DMS53 treated with DMSO at 0.1 percent for 48 hours (cell line): ENCODE results near the gene RC3H1.
"Not testable (repeated sequence)": the region's sequence is repeated elsewhere in the genome, so short reads cannot be mapped to it uniquely, and the experiment has no call there.

Experiments used
- DNase-seq: peaks from one replicate; lab custom pipeline; 2025; ENCODE audit not compliant: unreplicated experiment; lab: John Stamatoyannopoulos, UW

Gene RC3H1

DNA sequence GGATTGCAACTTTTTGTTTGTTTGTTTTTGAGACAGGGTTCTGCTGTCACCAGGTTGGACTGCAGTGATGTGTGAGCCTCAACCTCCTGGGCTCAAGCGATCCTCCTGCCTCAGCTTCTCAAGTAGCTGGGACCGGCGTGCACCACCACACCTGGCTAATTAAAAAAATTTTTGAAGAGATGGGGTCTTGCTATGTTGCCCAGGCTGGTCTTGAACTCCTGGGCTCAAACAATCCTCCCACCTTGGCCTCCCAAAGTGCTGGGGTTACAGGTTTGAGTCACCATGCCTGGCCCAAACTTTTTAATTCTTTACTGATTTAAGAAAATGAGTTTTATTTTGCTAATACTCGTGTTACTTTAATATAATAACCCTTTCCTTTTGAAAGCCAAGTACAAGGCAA is 73.6 kb downstream of the RC3H1 start:
- no peak for DNase-seq

DNA sequence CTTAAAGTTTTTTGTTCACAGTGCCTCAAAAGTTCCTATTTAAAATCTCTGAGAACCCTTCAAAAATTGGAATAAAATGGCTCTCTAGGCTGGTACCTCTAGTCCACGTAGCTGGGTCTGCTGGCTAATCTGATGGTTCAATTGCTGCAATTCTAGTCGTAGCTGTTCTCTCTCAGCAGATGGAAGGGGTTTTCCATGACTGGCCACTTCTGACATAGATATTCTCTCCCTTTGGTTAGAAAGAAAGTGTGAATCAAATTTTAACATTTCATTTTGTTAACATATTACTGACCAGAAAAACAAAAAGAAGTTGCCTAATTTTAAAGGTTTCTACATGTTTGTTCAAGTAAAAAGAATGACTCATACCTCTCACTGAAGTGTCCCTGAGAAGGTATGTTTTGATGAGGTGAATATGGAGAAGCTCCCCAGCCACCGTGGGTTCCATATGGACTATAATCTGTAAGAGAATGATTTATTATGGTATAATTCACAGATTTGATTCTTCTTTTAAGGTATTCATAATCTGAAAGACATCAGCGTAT is 75.7 kb downstream of the RC3H1 start:
- DNase-seq = no peak

DNA sequence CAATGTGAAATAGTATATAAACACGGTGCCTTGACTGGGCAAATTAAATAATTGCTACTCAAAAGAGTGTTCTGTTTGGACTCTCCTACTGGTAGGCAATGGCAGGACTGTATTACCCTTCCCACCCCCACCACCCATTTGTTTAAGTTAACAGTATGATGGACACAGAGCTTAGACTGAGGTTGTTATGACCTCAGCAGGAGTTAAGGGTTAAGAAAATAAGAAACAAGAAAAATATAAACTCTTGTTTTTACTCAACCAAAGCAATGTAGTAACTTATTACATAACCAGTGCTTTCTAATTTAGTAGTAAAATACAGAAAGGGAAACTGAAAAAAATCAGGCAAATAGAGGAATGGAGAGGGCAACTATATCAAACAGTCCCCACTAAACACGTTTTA is 85.1 kb downstream of the RC3H1 start:
- DNase-seq = no peak

DNA sequence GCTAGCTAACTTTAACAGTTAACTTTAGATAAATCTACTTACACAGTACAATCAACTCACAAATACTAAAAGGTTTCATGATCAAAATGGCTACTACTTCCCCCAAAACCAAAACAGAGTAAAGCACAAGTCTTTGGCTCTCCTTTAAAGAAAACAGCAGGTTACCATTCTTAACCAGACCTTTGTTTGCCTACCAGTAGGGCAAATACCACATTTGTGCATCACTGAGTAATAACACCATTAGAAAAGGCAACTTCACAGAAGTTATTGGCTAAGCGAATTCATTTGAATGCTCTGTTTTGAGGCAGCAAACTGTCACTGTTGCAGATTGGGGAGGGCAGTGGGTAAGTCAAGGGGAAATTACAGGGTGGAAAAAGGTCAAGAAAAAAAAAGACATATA is 87.7 kb downstream of the RC3H1 start:
- DNase-seq = no peak

DNA sequence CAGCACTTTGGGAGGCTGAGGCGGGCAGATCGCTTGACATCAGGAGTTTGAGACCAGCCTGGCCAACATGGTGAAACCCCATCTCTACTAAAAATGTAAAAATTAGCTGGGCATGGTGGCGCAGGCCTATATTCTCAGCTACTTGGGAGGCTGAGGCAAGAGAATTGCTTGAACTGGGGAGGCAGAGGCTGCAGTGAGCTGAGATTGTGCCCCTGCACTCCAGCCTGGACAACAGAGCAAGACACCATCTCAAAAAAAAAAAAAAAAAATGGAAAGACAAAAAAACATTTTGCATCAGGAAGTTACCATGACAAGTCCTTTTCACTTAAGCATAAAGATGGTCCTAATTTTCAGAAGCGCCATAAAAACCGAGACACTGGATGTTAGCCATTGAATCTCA is 91.6 kb downstream of the RC3H1 start:
- DNase-seq = not testable (repeated sequence)

DNA sequence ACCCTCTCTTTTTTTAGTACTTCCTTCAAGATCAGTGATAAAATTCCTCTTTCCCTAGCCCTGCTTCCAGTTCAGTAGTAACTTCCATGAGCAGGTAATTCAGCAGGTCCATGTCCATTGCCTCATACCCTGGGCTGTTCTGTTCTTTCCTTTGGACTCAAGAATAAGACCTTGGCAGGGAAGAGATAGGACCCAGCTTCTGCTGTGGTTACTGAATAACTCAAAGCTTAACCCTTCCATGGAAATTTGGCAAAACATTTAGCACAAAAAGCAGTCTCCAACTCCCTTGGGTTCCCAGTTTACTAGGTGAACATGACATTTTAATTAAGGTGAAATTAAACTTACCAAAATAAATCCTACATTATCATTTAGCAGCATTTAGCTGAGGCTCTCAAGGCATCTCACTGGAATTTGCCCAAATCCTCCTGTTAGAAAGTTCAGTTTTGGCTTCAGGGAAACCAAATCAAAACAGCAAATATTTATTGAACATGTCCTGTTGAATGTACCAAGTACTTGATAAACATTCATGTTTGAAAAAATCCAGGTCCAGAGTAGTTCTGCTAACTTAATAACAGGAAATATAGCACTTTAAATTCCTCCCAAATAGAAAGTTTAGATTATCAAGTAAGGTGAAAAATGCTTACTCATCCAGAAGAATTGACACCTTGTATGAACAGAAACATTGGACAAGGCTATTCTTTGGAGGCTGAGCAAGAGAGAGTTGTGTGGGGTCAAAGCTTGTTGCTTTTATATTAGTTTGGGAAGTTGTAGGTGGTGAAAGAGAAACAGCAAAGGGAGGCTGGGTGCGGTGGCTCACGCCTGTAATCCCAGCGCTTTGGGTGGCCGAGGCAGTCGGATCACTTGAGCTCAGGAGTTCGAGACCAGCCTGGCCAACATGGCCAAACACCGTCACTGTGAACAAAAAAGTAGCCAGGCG is 96.6 kb downstream of the RC3H1 start:
- no peak for DNase-seq

DNA sequence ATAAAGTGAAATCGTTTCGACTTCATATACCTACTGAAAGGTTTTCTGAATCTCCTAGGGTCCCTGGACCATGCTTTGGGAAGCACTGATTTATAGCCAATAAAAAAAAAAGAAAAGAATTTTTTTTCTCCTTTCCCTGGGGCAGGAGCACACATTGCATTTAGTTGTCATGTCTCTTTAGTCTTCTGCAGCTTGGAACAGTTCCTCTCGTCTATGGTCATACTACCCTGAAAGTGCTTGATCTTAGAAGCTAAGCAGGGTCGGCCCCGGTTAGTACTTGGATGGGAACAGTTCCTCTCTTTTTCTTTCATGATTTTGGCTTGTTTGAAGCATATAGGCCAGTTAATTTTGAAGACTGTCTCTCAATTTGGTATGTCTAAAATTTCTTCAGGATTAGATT is 101.3 kb downstream of the RC3H1 start:
- DNase-seq = no peak

DNA sequence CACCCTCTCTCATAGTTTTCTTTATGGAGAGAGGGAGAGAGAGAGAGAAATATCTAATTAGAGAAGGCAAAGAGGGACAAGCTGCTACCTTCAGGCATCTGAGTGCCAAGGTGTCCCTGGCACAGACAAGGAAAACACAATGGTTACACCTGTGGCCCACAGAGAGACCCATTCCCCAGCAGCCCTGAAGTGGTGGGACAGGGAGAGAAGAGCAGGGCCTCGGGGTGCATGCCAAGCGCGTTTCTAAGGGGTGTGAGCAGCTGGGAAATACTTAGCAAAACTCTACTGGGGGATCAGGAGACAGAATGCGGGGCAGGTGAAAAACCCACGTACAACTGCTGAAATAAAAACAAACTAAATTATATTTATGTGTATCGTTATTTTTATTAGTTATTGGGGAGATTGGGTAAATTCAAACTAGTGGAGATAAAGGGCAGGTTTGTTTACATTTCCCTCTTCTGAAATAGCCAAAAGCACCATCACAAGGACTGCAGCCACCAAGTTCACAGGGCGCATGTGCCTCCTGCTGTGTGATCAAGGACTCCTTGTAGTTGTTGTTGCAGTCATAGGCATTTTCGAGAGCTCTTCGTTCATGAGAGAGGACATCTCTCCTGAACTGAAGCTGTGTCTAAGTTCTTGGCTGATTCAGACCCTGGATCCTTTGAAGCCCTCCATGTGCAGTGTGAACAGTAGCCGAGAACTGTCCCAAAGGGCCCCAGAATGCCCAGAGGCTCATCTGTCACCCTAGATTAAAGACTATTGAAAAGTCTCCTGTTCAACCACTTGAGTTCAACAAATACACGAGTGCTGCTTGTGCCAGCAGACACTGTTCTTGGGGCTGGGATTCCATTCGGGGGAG is 104.3 kb downstream of the RC3H1 start:
- DNase-seq = no peak

DNA sequence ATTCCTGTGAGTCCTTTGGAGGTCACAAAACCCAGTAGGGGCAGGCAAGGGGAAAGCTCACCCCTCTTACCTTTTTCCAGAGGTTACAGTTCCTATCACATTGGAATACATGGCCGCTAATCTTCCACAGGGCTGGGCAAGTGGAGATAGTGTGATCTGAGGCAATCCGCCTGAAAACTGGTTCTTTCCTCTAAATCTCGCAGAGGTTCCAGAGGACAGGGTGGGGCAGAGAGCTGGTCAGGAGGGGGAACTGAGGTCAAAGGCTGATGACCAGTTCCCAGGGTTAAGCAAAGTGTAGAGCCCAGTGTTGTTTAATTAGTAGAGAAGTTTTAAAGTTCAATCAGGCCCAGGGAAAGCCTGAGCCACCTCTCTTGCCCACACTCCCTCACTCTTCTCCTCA is 105.0 kb downstream of the RC3H1 start, which contains the start of gene SERPINC1:
Gene SERPINC1, minus strand, starts transcription at position 179 of the 400 bp plus-strand sequence. Its CDS starts 68 bp downstream, at position 111.
- no peak for DNase-seq

DNA sequence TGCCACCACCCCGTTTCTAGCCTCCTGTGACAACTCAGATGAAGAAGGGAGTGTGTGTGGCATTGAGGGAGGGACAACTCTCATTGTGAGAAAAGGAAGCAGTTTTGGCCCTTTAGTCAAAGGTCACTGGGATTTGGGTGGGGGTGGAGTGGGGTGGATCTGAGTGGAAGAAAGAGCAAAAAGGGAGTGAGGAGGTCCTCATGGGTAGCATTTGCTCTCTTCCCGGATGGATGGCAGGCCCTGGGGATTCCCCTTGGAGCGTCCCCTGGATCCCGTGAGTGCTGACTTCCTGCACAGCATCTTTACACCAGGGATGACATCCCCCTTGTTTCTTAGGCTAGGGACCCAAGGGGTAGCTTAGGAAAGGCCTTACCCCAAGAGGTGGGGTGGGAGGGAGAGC is 105.5 kb downstream of the RC3H1 start:
- no peak for DNase-seq

DNA sequence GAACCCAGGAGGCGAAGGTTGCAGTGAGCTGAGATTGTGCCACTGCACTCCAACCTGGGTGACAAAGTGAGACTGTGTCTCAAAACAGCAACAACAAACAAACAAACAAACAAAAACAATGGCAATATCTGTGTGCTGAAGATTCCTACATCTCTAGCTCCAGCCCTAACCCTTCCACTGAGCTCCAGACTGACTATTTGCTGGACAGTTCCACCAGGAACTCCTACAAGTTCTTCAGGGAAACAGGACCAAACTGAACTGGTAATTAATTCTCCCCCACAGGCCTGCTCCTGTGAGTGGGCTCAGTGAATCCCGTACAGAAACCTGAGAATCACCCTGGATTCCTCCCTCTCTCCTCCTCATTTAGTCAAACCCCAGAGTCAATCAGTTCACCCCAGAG is 106.6 kb downstream of the RC3H1 start:
- DNase-seq = no peak

DNA sequence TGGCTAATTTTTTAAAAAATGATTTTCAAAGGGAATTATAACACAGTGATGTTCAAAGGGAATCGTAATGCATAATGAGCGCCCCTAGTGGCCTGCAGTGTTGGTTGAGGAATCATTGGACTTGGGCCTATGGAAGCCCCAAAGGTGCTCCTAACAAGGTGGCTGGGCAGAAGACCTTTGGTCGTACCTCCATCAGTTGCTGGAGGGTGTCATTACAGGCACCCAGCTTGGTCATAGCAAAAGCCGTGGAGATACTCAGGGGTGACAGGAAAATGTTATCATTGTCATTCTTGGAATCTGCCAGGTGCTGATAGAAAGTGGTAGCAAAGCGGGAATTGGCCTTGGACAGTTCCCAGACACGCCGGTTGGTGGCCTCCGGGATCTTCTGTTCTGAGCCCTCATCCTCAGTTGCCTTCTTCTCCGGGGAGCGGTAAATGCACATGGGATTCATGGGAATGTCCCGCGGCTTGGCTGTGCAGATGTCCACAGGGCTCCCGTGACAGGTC is 107.7 kb downstream of the RC3H1 start:
- DNase-seq = peak; percentile 20

DNA sequence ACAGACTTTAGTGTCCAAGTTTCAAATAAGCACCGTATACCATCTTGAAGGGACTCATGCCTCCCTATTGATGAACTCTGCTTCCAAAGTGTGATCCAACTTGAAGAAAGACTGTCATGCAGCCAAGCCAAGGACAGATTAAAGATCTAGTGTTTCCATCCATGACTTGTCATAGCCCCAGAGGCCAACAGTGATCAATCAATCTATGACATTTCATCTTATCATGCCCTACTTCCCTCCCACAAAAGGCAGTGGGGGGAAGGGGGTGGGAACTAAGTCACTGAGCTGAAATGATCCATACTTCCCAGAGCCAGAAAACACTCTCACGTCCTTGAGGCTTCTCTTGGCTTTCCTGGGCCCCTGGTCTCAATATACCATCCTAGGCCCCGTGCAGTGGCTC is 109.0 kb downstream of the RC3H1 start:
- DNase-seq = no peak

DNA sequence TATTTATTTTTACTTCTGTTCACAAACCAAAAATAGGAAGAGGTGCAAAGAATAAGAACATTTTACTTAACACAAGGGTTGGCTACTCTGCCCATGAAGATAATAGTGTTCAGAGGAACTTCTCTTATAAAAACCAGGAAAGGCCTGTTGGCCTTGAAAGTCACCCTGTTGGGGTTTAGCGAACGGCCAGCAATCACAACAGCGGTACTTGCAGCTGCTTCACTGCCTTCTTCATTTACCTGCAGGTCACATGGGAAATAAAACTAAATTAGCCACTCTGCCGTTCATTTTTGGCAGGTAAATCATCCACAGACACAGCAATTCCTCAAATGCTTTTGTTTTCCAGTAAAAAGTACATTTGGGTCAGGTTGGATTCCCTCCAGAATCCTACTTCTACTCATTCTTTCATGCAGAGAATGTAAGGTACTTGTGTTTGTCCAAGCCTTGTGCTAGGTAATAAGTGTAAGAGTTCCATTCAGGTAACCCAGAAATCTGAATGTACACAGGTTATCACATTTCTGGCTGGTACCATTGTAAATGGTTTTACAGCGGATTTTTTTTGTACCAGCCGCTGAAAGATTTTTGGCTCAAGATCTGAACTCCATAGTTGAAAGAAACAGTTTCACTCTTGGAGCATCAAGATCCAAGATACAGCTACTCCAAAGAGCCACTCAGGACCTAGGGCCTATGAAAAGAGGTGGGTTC is 118.2 kb downstream of the RC3H1 start:
- DNase-seq = no peak

DNA sequence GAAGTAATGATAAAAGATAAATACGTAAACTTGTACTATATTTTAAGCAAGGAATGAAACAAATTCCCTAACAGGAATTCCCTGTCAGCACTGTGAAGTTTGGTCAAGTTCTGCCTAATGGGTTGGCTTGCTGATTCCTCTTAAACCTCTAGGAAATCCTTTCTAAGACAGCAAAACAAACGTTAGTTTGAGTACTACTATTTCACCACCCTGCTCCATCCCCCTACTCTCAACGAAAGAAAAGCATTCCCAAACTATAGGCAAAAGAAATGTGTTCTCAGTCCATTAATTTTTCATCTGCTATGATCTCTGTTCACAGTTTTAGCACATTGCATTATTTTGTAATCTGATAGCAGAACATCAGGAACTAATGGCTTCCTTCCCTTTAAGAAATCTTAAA is 121.2 kb downstream of the RC3H1 start:
- no peak for DNase-seq

DNA sequence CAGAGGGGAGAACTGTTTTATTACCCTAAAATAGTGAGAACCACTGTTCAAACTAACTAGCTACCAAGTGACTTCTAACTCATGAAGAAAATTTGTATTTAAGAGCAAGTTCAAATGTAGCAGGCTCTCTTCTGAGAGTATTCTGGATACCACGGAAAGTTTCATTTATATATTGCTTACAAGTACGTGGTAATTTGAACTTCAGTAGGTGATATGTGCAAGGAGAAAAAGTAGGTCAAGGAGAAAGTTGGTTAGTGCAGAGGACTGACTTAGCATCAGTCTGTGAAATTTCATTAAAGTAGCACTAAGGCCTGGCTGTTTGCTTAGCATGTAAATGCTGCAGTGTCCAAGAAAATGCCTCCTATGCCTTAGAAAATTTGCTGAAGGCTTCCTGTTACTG is 121.7 kb downstream of the RC3H1 start:
- DNase-seq = no peak

DNA sequence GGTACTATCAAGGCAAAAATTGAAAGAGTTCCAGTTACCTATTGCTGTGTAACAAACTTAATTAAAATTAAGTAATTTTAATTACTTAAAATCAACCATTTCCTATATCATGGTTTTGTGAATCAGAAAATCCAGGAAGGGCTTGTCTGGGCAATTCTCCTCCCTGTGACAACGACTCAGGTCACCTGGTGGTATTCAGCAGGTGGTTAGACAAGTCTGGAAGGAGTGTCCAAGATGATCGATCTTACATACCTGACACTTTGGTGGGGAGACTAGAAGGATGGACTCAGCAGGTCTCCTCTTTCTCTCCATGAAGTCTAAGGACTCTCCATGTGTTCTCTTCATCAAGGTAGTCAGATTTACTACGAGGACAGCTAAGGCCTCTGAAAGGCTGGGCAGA is 128.0 kb downstream of the RC3H1 start:
- no peak for DNase-seq

DNA sequence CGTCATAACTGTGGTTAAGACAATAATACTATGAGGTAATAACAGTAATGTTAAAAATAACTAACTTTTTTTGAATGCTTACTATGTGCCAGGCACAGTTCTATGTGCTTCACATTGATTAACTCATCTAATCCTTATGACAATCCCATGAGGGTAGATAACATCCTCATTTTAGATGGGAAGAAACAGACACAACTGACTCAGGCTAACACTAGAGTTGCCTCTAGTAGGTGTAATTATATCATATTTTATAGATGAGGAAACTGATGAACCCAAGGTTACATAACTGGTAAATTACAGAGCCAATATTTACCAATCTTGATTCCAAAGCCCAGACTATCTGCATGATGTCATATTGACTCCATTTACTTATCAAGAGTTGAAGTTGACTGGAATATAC is 128.5 kb downstream of the RC3H1 start:
- no peak for DNase-seq

DNA sequence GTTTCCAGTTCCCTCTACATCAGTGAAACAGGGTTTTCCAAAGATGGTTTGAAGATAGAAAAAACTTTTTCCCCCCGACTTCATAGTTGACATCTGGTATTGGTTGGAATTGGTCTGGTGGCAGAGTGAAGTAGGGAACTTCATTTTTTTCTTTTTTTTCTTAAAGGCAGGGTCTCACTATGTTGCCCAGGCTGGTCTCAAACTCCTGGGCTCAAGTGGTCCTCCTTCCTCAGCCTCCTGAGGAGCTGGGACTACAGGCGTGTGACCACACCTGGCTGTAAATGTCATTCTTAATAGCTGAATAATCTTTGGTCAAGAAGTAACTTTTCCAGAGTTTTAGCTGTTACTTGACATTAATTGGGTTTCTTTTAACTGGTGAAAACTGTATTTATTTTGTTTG is 132.3 kb downstream of the RC3H1 start:
- DNase-seq = no peak

DNA sequence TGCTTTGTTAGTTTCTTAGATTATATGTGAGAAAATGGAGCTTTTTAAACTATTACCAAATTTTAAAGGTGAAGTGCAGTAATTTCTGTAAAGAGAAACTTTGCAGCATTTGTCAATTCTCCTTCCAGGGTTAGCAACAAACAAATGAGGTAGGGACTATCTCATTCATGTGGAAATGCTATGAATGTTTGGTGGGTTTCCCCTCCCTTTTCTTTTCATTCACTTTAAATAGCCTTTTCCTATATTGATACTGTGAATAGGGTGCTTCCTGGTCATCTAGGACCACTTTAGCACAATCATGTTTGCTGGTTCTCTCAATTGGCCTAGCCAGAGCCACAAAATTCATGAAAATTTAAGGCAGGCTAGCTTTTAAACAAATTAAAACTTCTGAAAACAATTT is 133.4 kb downstream of the RC3H1 start:
- DNase-seq = no peak

DNA sequence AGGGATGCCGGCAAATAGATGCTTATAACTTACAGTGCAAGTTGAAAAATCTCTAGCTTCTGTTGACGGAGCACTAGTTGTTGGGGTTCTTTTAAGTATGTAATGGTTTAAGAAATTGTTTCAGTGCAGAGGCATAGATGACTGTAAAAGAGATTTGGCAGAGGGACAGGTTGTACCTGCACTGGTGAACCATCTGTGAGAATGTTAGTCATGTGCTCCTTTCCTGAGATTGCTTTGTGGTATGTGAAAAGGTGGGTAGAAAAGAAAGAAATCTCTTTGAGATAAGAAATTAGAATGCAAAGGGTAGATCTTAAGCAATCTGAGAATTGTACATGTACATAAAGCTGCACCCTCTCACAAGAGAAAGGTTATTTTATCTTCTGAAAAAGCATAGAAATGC is 134.5 kb downstream of the RC3H1 start:
- DNase-seq = no peak
